ENCODE results near the gene SHKBP1.

DNA sequence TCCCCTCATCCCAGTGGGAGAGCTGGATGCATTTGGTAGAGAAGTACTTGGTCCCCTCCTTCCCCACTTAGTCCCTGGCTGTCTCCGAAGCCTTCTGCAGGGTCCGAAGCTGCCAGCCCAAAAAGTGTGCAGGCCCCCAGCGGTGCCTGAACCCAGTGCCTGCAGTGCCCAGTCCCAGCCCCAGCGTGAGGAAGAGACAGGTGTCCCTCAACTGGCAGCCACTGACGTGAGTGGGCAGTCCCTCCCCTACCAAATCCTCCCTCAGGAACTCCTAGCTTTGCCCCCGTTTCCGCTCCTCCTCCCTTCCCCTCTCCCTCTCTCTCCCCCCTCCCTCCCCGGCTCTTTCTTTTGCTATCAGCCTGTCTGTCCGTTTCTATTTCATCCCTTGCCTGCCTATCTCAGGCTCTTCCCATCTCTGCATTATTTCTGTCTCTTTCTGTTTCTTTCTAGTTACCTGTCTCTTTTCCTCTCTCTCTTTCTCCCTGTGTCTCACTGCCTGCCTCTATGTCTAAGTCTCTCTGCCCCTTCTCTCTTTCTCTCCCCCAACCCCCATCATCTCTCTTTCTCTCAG is 22.7 kb downstream of the SHKBP1 start:
- TF ChIP-seq, protein P1, sequence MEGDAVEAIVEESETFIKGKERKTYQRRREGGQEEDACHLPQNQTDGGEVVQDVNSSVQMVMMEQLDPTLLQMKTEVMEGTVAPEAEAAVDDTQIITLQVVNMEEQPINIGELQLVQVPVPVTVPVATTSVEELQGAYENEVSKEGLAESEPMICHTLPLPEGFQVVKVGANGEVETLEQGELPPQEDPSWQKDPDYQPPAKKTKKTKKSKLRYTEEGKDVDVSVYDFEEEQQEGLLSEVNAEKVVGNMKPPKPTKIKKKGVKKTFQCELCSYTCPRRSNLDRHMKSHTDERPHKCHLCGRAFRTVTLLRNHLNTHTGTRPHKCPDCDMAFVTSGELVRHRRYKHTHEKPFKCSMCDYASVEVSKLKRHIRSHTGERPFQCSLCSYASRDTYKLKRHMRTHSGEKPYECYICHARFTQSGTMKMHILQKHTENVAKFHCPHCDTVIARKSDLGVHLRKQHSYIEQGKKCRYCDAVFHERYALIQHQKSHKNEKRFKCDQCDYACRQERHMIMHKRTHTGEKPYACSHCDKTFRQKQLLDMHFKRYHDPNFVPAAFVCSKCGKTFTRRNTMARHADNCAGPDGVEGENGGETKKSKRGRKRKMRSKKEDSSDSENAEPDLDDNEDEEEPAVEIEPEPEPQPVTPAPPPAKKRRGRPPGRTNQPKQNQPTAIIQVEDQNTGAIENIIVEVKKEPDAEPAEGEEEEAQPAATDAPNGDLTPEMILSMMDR (conservative IDR thresholded peaks at IDR 0.05; ENCODE audit: low read depth, low read length) = no peak
- TF ChIP-seq EZH2 (IDR thresholded peaks at IDR 0.05; ENCODE audit: low read length, unreplicated experiment) = no peak
- no peak for TF ChIP-seq EZH2phosphoT487 (IDR thresholded peaks at IDR 0.05; ENCODE audit: borderline replicate concordance, low read length)

All from PC-3 (cell line).